SK-N-SH (cell line): ENCODE results near the gene PFN1. TPM values are rescaled to one million over a fixed set of nuclear protein-coding genes. Genes with fewer than 3 reads are reported as not detected.
"Not testable (repeated sequence)": the region's sequence is repeated elsewhere in the genome, so short reads cannot be mapped to it uniquely, and the experiment has no call there.

Experiments used
- CTCF ChIA-PET: fragments of 300-600, 350-600 bp; formaldehyde crosslinking; extraction: SDS; loops from one replicate; lab custom pipeline; 2021; lab: Yijun Ruan, JAX
- POLR2A ChIA-PET: fragments of 350-600 bp; sonication (Branson Sonifier 250); formaldehyde crosslinking; extraction: SDS; loops from one replicate; lab custom pipeline; 2020; ENCODE audit warnings: antibody characterized with exemption, inconsistent platforms; lab: Yijun Ruan, JAX
- DNase-seq: peaks from one replicate; pipeline ENCODE4 v3.0.0; 2012
- H2AFZ ChIP-seq: fragments of 200-600 bp; sonication (generic); 2 replicates; pipeline ENCODE4 v1.8.1; 2016; ENCODE audit warnings: antibody characterized with exemption, mild to moderate bottlenecking, low read depth
- H3F3A ChIP-seq: fragments of 200-600 bp; sonication (generic); replicated peaks from 2 replicates; pipeline ENCODE3; 2016; ENCODE audit warnings: antibody characterized with exemption, mild to moderate bottlenecking; ENCODE audit not compliant: insufficient read depth
- H3K27ac ChIP-seq, 2 experiments: fragments of 200-500 bp in 1 of 2; fragments of 200-600 bp in 1 of 2; sonication (Bioruptor generic) in 1 of 2; sonication (generic), shearing (Covaris generic) in 1 of 2; 2 replicates each; pipeline versions ENCODE4 v1.5.1 to v1.6.1; 2014 to 2016; ENCODE audit warnings: low read depth in 2 of 2, inconsistent platforms in 1 of 2, low read length in 1 of 2, mild to moderate bottlenecking in 1 of 2, mixed read lengths in 1 of 2
- H3K27me3 ChIP-seq: fragments of 200-600 bp; sonication (generic), shearing (Covaris generic); 2 replicates; pipeline ENCODE4 v1.6.1; 2016; ENCODE audit warnings: mixed run types; ENCODE audit not compliant: insufficient read depth
- H3K36me3 ChIP-seq, 2 experiments: fragments of 200-500 bp in 1 of 2; fragments of 200-600 bp in 1 of 2; sonication (Bioruptor generic) in 1 of 2; sonication (generic) in 1 of 2; replicated peaks in 1 of 2; 2 replicates each; pipeline versions ENCODE3 to v1.5.1; 2014 to 2016; ENCODE audit warnings: low read length in 1 of 2, mild to moderate bottlenecking in 1 of 2; ENCODE audit not compliant: insufficient read depth in 2 of 2, control insufficient read depth in 1 of 2
- H3K4me1 ChIP-seq, 2 experiments: fragments of 200-500 bp in 1 of 2; fragments of 200-600 bp in 1 of 2; sonication (Bioruptor generic) in 1 of 2; sonication (generic), shearing (Covaris generic) in 1 of 2; 2 replicates each; pipeline versions ENCODE4 v1.5.1 to v1.6.1; 2014 to 2016; ENCODE audit warnings: low read depth in 1 of 2, low read length in 1 of 2, mixed run types in 1 of 2; ENCODE audit not compliant: insufficient read depth in 2 of 2, control insufficient read depth in 1 of 2
- H3K4me2 ChIP-seq: fragments of 200-600 bp; sonication (generic), shearing (Covaris generic); 2 replicates; pipeline ENCODE4 v1.6.1; 2017; ENCODE audit warnings: mixed run types
- H3K4me3 ChIP-seq, 2 experiments: fragments of 200-500 bp in 1 of 2; fragments of 200-600 bp in 1 of 2; sonication (Bioruptor generic) in 1 of 2; sonication (generic), shearing (Covaris generic) in 1 of 2; 2 replicates each; pipeline versions ENCODE4 v1.5.1 to v1.8.1; 2014 to 2016; ENCODE audit warnings: low read depth in 2 of 2, inconsistent platforms in 1 of 2, low read length in 1 of 2, mild to moderate bottlenecking in 1 of 2, mixed read lengths in 1 of 2, moderate library complexity in 1 of 2
- H3K79me2 ChIP-seq: fragments of 200-600 bp; sonication (generic); 2 replicates; pipeline ENCODE4 v1.8.1; 2017; ENCODE audit warnings: mild to moderate bottlenecking; ENCODE audit not compliant: insufficient read depth
- H3K9ac ChIP-seq: fragments of 200-600 bp; sonication (generic); 2 replicates; pipeline ENCODE4 v1.6.1; 2017; ENCODE audit warnings: mixed run types
- H3K9me2 ChIP-seq: fragments of 200-600 bp; sonication (generic); 2 replicates; pipeline ENCODE4 v1.6.1; 2017; ENCODE audit warnings: mixed run types
- H3K9me3 ChIP-seq: fragments of 200-600 bp; sonication (generic); 2 replicates; pipeline ENCODE4 v1.6.1; 2017; ENCODE audit warnings: mixed run types, mild to moderate bottlenecking, moderate library complexity
- H4K20me1 ChIP-seq: fragments of 200-600 bp; sonication (generic); 2 replicates; pipeline ENCODE4 v1.6.1; 2017; ENCODE audit warnings: mild to moderate bottlenecking, mixed run types; ENCODE audit not compliant: insufficient read depth
- FOXM1 ChIP-seq: IDR thresholded peaks from 2 replicates; pipeline ENCODE4 v1.4.0; 2012; ENCODE audit warnings: low read depth, mild to moderate bottlenecking
- GATA2 ChIP-seq: sonication (generic); formaldehyde crosslinking; IDR thresholded peaks from 2 replicates; pipeline ENCODE4 v1.5.0; 2020; ENCODE audit warnings: mild to moderate bottlenecking, missing genetic modification reagents
- POLR2AphosphoS5 ChIP-seq: IDR thresholded peaks from 2 replicates; pipeline ENCODE4 v1.6.1; 2012; ENCODE audit warnings: low read depth, low read length
- WGBS: methylation state at CpG from one replicate; pipeline ENCODE4 v1.1.6; 2017; ENCODE audit warnings: low lambda C conversion rate; 5-methylcytosine and 5-hydroxymethylcytosine counted together
- polyA plus RNA-seq, 3 experiments: library from polyadenylated mRNA; depleted of rRNA; stranded (reverse); fragments of >200 nt; gene quantifications; 2 replicates each; pipeline ENCODE4 v1.2.3, GENCODE V29; 2012
- TF ChIP-seq, protein P1 (sequence below): IDR thresholded peaks from 2 replicates; pipeline ENCODE4 v1.6.1; 2012; ENCODE audit warnings: mild to moderate bottlenecking, low read depth, low read length, moderate library complexity
- TF ChIP-seq, protein P2 (sequence below): fragments of 200-600 bp; sonication (generic); IDR thresholded peaks from 2 replicates; pipeline ENCODE4 v1.6.1; 2017; ENCODE audit warnings: antibody characterized with exemption, mild to moderate bottlenecking, moderate library complexity

Gene PFN1
- polyA plus RNA-seq, 1 of the 3 experiments (the other 2 are of a cell fraction): 2,484 TPM

DNA sequence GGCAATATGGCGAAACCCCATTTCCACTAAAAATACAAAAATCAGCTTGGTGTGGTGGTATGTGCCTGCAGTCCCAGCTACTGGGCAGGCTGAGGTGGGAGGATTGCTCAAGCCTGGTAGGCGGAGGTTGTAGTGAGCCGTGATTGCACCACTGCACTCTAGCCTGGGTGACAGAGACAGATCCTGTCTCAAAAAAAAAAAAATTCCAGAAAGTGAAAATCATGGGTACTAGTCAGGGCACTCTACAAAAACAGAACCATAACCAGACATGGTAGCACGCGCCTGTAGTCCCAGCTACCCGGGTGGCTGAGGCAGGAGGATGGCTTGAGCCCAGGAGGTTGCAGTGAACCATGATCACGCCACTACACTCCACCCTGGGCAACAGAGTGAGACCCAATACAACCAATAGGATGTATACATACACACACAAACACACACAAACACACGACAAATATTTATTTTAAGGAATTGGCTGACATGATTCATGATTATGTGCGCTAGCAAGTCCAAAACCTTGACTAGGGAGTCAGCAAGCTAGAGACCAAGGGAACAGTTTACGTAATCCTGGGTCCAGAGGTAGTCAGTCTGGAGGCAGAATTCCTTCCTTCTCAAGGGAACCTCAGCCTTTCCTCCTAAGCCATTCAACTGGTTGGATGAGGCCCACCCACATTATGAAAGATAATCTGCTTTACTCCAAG lies 27.8 kb downstream of the PFN1 start:
- no peak for DNase-seq
- no peak overlapping the region for H3K27ac ChIP-seq
- H3K4me1 ChIP-seq: no peaks in the 10 kb centered on the region; a peak in 1 of 4 replicates
- no peak overlapping the region for H2AFZ ChIP-seq
- H3K9ac ChIP-seq: no peak overlapping the region
- H3K9me3 ChIP-seq: no peaks in the 10 kb centered on the region
- H3K27me3 ChIP-seq: no peaks in the 10 kb centered on the region
- CTCF ChIA-PET: interaction anchor here (0.8 to 2.8 kb wide), 6 partner anchors 9 to 131 kb away, joined by 3 to 12 read pairs (median 6); partner anchors contain the start of genes CAMTA2 and GLTPD2
- H3K4me3 ChIP-seq: no peak overlapping the region
- 89% methylated on average over 10 of the region's 10 CpGs for WGBS
- no peaks in the 10 kb centered on the region for H3K36me3 ChIP-seq
- TF ChIP-seq POLR2AphosphoS5: no peak
- TF ChIP-seq GATA2 (CRISPR knock-in tag): no peak
- TF ChIP-seq FOXM1: no peak
- H3K79me2 ChIP-seq: no peaks in the 10 kb centered on the region
- H4K20me1 ChIP-seq: no peaks in the 10 kb centered on the region
- POLR2A ChIA-PET: interaction anchor here (1.2 kb wide), 1 partner anchor 11 kb away, joined by 3 read pairs; no protein-coding TSS in a partner anchor
- no peaks in the 10 kb centered on the region for H3K9me2 ChIP-seq
- no peak overlapping the region for H3K4me2 ChIP-seq
- no peaks in the 10 kb centered on the region for H3F3A ChIP-seq

DNA sequence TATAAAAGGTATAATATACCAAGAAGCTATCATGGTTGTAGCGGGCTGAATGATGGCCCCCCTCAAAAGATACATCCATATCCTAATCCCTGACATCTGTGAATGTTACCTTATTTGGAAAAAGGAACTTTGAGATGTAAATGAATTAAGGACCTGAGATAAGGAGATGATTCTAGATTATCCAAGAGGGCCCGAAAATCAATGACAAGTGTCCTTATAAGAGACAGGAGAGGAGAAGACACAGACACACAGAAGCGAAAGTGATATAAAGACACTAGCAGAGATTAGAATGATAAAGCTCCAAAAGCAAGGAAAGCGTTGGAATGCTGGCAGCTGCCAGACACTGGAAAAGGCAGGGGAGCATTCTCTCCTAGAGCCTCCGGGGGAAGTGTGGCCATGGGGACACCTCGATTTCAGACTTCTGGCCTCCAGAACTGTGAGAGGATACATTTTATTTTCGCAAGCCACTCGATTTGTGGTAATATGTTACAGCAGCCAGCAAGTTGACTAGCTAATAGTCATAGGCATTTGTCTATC lies 28.8 kb downstream of the PFN1 start:
- Histone ChIP-seq H3K9me2 (no peaks in the 10 kb centered on the region), H3K27me3 (no peaks in the 10 kb centered on the region), H3K4me3 (no peak overlapping the region), H3K79me2 (no peaks in the 10 kb centered on the region), H3K9ac (no peak overlapping the region), H2AFZ (no peak overlapping the region), H3K36me3 (no peaks in the 10 kb centered on the region), H3F3A (no peaks in the 10 kb centered on the region), H3K4me2 (no peak overlapping the region), H3K4me1 (no peaks in the 10 kb centered on the region; a peak in 1 of 4 replicates), H4K20me1 (no peaks in the 10 kb centered on the region), H3K27ac (no peak overlapping the region), H3K9me3 (no peaks in the 10 kb centered on the region)
- TF ChIP-seq, protein P1, sequence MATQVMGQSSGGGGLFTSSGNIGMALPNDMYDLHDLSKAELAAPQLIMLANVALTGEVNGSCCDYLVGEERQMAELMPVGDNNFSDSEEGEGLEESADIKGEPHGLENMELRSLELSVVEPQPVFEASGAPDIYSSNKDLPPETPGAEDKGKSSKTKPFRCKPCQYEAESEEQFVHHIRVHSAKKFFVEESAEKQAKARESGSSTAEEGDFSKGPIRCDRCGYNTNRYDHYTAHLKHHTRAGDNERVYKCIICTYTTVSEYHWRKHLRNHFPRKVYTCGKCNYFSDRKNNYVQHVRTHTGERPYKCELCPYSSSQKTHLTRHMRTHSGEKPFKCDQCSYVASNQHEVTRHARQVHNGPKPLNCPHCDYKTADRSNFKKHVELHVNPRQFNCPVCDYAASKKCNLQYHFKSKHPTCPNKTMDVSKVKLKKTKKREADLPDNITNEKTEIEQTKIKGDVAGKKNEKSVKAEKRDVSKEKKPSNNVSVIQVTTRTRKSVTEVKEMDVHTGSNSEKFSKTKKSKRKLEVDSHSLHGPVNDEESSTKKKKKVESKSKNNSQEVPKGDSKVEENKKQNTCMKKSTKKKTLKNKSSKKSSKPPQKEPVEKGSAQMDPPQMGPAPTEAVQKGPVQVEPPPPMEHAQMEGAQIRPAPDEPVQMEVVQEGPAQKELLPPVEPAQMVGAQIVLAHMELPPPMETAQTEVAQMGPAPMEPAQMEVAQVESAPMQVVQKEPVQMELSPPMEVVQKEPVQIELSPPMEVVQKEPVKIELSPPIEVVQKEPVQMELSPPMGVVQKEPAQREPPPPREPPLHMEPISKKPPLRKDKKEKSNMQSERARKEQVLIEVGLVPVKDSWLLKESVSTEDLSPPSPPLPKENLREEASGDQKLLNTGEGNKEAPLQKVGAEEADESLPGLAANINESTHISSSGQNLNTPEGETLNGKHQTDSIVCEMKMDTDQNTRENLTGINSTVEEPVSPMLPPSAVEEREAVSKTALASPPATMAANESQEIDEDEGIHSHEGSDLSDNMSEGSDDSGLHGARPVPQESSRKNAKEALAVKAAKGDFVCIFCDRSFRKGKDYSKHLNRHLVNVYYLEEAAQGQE: no peak
- TF ChIP-seq, protein P2, sequence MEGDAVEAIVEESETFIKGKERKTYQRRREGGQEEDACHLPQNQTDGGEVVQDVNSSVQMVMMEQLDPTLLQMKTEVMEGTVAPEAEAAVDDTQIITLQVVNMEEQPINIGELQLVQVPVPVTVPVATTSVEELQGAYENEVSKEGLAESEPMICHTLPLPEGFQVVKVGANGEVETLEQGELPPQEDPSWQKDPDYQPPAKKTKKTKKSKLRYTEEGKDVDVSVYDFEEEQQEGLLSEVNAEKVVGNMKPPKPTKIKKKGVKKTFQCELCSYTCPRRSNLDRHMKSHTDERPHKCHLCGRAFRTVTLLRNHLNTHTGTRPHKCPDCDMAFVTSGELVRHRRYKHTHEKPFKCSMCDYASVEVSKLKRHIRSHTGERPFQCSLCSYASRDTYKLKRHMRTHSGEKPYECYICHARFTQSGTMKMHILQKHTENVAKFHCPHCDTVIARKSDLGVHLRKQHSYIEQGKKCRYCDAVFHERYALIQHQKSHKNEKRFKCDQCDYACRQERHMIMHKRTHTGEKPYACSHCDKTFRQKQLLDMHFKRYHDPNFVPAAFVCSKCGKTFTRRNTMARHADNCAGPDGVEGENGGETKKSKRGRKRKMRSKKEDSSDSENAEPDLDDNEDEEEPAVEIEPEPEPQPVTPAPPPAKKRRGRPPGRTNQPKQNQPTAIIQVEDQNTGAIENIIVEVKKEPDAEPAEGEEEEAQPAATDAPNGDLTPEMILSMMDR: no peak
- 0 out of 2 replicates have a peak, but pooled peaks have one; percentile 8 for TF ChIP-seq GATA2 (CRISPR knock-in tag)
- ChIA-PET POLR2A (interaction anchor here (0.7 to 1.2 kb wide), 2 partner anchors 11 to 136 kb away, joined by 3 read pairs; no protein-coding TSS in a partner anchor), CTCF (interaction anchor here (0.8 to 2.8 kb wide), 6 partner anchors 10 to 188 kb away, joined by 3 to 12 read pairs (median 6); partner anchors contain the start of genes CAMTA2 and GLTPD2)
- WGBS: 56% methylated on average over 8 of the region's 8 CpGs
- DNase-seq: no peak

DNA sequence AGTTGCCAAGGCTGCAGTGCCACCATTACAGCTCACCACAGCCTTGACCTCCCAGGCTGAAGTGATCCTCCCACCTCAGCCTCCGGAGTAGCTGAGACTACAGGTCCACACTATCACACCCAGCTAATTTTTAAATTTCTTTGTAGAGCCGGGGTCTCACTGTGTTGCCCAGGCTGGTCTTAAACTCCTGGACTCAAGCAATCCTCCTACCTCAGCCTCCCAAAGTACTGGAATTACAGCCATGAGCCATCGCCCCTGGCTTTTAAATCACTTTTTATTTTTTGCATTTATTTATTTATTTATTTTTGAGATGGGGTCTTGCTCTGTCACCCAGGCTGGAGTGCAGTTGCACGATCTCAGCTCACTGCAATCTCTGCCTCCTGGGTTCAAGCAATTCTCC lies 33.8 kb downstream of the PFN1 start:
- H3K9me2 ChIP-seq, H3K36me3 ChIP-seq, H4K20me1 ChIP-seq, H3K27ac ChIP-seq, H3K4me1 ChIP-seq, H3K9me3 ChIP-seq, H3F3A ChIP-seq, DNase-seq, H3K27me3 ChIP-seq, H3K79me2 ChIP-seq, H3K4me2 ChIP-seq, H3K4me3 ChIP-seq, H3K9ac ChIP-seq, POLR2A ChIA-PET, H2AFZ ChIP-seq: not testable (repeated sequence)
- 71% methylated on average over 4 of the region's 4 CpGs for WGBS
- CTCF ChIA-PET: interaction anchor here (3.2 kb wide), 1 partner anchor 11 kb away, joined by 10 read pairs; the partner anchor contains the start of gene CHRNE
